Measurements from ENCODE around the gene NUDT19. TPM values are rescaled to one million over a fixed set of nuclear protein-coding genes. Genes with fewer than 3 reads are reported as not detected.
A peak's percentile ranks its signal among the peaks of the same experiment; 100 is the strongest.

NUDT19 gene
- total RNA-seq, 1 experiment from 2014 or later, result 6.1 TPM

- Histone ChIP-seq H3K18ac (ENCODE audit: insufficient read length, low read depth, low read length) (no peak overlapping the region), H3K79me1 (ENCODE audit: insufficient read depth, low read depth, low read length, poor library complexity, severe bottlenecking) (peaks cover 10% of the 10 kb centered on the region), H3K4me1 (ENCODE audit: insufficient read depth, low read length) (no peaks in the 10 kb centered on the region), H4K20me1 (ENCODE audit: control insufficient read depth, insufficient read depth, insufficient read length) (no peaks in the 10 kb centered on the region), H2AK5ac (ENCODE audit: insufficient read length, low read length) (no peak overlapping the region), H3T11ph (ENCODE audit: low read length) (no peak overlapping the region), H3K56ac (ENCODE audit: insufficient read length, low read depth, low read length) (no peak overlapping the region), H3K79me2 (ENCODE audit: insufficient read depth, low read length) (peaks cover 19% of the 10 kb centered on the region; the same call in 1 of the 2 replicates), H3K4me2 (ENCODE audit: insufficient read depth, insufficient read length, low read length) (no peak overlapping the region), H4K91ac (ENCODE audit: insufficient read length, low read depth, low read length) (no peak overlapping the region), H4K8ac (replicated peaks; ENCODE audit: insufficient read length, low read depth, low read length) (no peak overlapping the region), H3K4ac (ENCODE audit: low read depth, low read length) (no peak overlapping the region), H3K27ac (ENCODE audit: insufficient read length, low read depth, low read length) (no peak overlapping the region), H2BK5ac (ENCODE audit: insufficient read length, low read length) (no peak overlapping the region), H2BK15ac (ENCODE audit: low read depth, low read length) (no peak overlapping the region), H3K9ac (ENCODE audit: extremely low read depth, insufficient read length, low read length) (no peak overlapping the region), H4K5ac (ENCODE audit: insufficient read length, low read depth, low read length) (no peak overlapping the region), H3K23ac (ENCODE audit: insufficient read length, low read depth, low read length) (no peak overlapping the region), H2BK120ac (ENCODE audit: low read depth, low read length, poor library complexity, severe bottlenecking) (no peak overlapping the region), H2AFZ (ENCODE audit: low read length) (no peak overlapping the region), H3K14ac (ENCODE audit: insufficient read depth, low read length) (no peak overlapping the region), H2BK12ac (ENCODE audit: insufficient read length, low read depth, low read length) (no peak overlapping the region), H3K27me3 (ENCODE audit: insufficient read depth, low read length) (peaks cover 18% of the 10 kb centered on the region; the same call in 1 of the 2 replicates), H3K23me2 (ENCODE audit: insufficient read length, low read depth, low read length, poor library complexity, severe bottlenecking) (peaks cover 9% of the 10 kb centered on the region), H3K9me3 (ENCODE audit: control insufficient read depth, low read depth, low read length) (no peaks in the 10 kb centered on the region), H2BK20ac (ENCODE audit: low read depth, low read length, poor library complexity, severe bottlenecking) (no peak overlapping the region)
- Mint-ChIP-seq H3K36me3 (ENCODE audit: insufficient read depth in 1 of 3, low read depth in 3 of 3) (peaks cover 0 to 5% (median 5%) of the 10 kb centered on the region in 3 experiments; a peak in 2 of 7 replicates), H3K27me3 (ENCODE audit: low read depth) (peaks cover 27% of the 10 kb centered on the region), H3K4me1 (peaks cover 28 to 29% of the 10 kb centered on the region in 2 experiments), H3K27ac (no peak overlapping the region), H3K4me3 (peak overlapping the region in 1 of 2 experiments; percentile 18; a peak in 3 of 5 replicates), H3K9me3 (peaks cover 0 to 1% of the 10 kb centered on the region in 2 experiments; a peak in 3 of 5 replicates)
- TF ChIP-seq CTCF (conservative IDR thresholded peaks at IDR 0.05), result no peak
- DNase-seq, result no peak
- WGBS (ENCODE audit: extremely low coverage, insufficient read length, low lambda C conversion rate), result no CpG with 5 or more reads among the region's 3 CpGs
Observed at GRCh38 chr19:32672841-32673240, 18.8 kb upstream of the NUDT19 start.
